ENCODE measurements around the gene NKX2-2.

Gene NKX2-2

DNA sequence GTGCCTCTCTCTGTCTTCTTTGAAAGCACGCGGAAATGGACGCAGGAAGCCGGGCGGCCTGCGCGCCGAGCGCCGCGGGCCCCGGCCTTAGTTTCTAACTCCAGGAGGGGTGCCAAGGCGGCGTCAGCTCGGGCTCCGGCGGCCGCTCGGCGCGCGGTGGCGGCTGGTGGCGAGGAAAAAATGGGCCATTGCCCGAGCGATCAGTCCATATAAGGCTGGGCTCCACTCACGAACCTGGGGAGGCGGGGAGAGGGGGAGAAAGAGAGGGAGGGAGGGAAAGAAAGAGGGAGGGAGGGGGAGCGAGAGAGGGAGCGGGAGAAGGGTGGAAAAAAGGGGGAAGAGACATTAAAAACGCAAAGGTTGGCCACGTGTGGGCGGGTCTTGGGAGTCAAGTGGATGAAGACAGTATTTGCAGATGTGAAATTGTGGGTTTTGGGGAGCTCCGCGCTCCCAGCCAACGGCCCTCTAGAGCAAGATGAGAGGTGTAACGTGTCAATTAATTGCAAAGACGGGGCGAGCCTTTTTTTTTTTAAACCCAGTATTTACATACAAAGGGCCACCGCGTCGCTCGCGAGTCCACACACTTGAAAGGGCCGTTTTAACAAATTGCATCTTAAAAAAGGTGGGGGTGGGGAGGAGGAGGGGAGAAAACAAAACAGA lies at the start of gene NKX2-2:
Gene NKX2-2, minus strand, starts transcription at position 184 of the 660 bp plus-strand sequence. CDS start 395 bp downstream, outside the sequence.
- no peak for DNase-seq (ENCODE audit: low read depth)

GRCh38 chr20:21562656-21563055 lies 48.8 kb upstream of the NKX2-2 start:
- DNase-seq (ENCODE audit: low read depth) = no peak

- DNase-seq (ENCODE audit: low read depth) = no peak
Measured at GRCh38 chr20:21559305-21559704, 45.4 kb upstream of the NKX2-2 start.

DNA sequence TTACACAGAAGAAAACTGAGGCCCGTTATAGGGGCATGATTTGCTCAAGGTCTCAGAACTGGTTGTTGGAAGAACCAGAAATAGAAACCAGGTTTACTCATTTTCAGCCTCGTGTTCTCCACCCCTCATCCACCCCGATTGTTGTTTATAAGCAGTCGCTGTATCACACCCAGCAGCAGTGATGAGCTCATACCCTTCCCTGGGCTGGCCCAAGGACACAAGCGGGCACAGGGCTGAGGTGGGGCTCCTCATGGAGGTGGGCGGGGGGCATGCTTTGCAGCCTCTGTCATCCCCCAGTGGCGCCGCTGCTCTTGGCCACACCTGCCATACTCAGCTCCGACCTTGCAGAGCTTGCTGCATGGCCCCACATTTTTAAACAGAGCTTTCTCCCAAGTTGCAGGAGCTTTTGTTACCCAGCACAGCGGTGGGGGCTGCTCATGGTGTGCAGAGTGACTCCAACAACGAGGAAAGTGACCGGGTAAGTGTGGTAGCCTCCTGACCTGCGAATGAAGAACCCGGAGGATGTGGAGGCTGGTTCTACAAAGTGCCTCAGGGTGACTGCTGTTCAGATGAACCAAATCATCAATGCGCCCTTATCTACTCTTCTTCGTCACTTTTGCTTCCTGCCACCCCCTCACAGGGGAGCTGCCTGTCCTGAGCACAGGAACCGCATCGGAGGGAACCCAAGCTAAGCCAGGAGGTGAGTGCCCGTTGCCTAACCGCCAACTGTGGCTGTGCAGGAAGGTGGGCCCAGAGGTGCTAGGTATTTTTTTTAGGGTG lies 43.6 kb upstream of the NKX2-2 start:
- no peak for DNase-seq (ENCODE audit: low read depth)

GRCh38 chr20:21556398-21556797 lies 42.5 kb upstream of the NKX2-2 start:
- no peak for DNase-seq (ENCODE audit: low read depth)

- no peak for DNase-seq (ENCODE audit: low read depth)
Measured at GRCh38 chr20:21555470-21556120, 41.7 kb upstream of the NKX2-2 start.

DNA sequence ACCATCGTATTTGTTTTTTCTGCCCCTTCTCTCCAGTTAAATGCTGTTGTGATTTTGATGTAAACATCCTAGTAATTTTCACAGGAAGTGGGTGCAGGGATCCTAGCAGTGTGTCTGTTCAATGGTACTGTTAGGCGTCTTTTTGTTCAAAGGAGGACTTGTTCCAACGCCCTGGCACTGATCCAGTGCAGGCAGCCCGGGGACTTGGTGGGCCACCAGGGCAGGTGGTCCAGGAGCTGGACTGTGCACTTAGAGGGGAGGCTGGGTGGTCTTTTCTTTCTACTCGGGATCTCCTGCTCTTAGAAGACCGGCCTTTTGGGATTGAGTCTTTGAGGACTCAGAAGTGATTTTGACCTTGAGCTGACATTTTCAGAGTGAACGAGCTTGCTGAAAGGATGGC lies 41.1 kb upstream of the NKX2-2 start:
- no peak for DNase-seq (ENCODE audit: low read depth)

GRCh38 chr20:21554376-21554890 lies 40.6 kb upstream of the NKX2-2 start:
- no peak for DNase-seq (ENCODE audit: low read depth)

DNA sequence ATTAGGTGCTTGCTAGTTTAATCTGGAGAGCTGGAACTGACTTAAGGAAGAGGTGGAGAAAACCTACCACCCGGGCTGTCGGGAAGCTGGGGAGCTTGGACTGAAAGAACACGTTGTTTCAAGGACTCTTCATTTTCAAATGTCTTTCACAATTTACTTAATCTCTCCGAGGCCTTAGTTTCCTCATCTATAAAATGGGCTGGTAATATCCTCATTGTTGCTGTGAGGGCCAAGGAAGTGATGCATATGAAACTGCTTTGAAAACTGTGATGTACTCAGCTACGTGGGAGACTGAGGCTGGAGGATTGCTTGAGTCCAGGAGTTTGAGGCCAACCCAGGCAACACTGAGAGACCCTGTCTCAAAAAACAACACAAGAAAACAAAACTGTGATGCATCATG lies 36.7 kb upstream of the NKX2-2 start:
- DNase-seq (ENCODE audit: low read depth) = no peak

GRCh38 chr20:21548390-21549035 lies 34.6 kb upstream of the NKX2-2 start:
- no peak for DNase-seq (ENCODE audit: low read depth)

DNA sequence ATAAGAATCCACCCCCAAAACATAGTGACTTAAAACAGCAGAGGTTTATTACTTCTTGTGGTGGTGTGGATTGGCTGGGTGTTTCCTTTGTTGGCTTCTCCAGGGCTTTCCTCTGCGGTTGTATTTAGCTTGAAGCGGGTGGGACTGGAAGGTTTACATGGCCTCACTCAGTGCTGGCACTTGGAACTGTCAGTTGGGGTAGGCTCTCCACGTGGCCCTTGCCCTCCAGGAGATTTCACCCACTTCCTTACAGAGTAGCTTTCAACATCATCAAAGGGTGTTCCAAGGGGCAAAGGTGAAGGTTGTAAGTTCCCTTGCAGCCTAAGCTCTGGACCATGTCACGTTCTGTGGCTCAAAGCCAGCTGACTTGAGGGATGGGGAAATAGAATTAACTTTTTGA lies 32.5 kb upstream of the NKX2-2 start:
- no peak for DNase-seq (ENCODE audit: low read depth)

GRCh38 chr20:21539512-21539911 lies 25.6 kb upstream of the NKX2-2 start:
- DNase-seq (ENCODE audit: low read depth) = no peak

DNA sequence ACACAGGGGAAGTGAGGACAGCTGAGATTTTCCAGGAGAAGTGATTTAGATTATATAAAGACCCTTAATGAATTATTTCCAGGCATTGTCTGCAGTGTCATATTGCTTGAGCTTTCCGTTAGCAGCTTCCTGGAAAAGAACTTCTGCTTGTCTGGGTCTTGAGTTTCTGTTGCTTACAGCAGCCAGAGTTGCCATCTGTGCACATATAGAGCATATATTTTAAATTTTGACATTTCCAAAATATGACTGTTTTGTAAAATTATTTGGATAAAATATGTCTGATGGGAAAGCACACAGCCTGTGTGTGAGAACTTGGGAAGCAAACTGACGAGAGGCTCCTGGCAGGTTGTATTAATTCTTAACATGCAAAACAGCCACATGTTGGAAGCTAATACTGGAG lies 21.0 kb upstream of the NKX2-2 start:
- no peak for DNase-seq (ENCODE audit: low read depth)

GRCh38 chr20:21534453-21534852 lies 20.6 kb upstream of the NKX2-2 start:
- DNase-seq (ENCODE audit: low read depth) = no peak

DNA sequence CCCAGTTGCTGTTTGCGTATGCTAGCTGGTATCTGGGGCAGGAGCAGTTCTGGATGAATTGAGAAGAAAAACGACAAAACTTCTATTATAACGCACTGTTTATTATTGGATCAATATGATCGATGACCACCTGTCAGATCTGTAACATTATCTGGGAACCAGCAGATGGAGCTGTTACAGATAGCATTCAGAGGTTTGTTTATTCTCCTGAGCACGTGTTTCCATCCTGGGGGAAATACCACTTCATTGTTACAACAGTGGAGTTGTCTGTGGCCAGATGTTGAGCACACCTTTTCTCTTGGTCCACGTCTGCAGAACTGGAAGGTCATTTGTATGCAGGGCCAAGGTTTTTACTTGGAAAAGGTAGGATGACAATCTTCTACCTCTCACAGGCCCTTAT lies 16.0 kb upstream of the NKX2-2 start:
- DNase-seq (ENCODE audit: low read depth) = no peak

DNA sequence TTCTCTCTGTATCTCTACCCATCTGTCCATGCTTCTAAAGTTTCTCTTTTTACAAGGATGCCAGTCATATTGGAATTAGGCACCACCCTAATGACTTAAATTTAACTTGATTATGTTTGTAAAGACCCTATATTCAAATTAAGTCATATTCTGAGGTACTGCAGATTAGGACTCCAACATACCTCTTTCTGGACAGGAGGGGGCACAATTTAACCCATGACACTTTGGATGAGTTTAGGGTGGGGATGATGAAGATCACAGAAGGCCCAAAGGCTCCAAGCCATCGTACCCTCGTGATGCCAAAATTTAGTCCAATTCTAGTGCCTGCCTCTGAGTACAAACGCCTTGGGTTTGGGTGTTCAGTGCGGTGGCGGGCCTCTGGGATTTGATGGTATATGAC lies 15.0 kb upstream of the NKX2-2 start:
- DNase-seq (ENCODE audit: low read depth) = no peak

GRCh38 chr20:21527908-21528307 lies 14.0 kb upstream of the NKX2-2 start:
- no peak for DNase-seq (ENCODE audit: low read depth)

GRCh38 chr20:21526776-21527175 lies 12.9 kb upstream of the NKX2-2 start:
- DNase-seq (ENCODE audit: low read depth) = no peak

DNA sequence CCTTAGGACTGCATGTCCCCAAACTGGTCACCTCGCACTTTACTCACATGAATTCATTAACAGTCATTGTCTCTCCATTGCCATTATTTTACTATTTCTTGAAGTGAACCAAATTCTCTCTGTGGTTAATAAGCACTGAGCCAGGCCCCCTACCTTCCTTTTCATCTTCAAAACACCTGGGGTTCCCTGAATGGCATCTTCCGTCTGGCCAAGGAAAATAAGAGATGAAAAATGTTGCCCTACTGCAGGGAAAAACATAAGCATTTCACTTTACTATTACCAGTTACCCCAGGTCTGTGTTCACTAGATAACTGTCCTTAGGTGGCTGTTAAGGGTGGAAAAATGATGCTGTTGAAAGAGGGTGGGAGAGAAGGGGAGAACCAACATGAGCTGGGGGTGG lies 10.0 kb upstream of the NKX2-2 start:
- no peak for DNase-seq (ENCODE audit: low read depth)

GRCh38 chr20:21523281-21523868 lies 9.5 kb upstream of the NKX2-2 start:
- no peak for DNase-seq (ENCODE audit: low read depth)

DNA sequence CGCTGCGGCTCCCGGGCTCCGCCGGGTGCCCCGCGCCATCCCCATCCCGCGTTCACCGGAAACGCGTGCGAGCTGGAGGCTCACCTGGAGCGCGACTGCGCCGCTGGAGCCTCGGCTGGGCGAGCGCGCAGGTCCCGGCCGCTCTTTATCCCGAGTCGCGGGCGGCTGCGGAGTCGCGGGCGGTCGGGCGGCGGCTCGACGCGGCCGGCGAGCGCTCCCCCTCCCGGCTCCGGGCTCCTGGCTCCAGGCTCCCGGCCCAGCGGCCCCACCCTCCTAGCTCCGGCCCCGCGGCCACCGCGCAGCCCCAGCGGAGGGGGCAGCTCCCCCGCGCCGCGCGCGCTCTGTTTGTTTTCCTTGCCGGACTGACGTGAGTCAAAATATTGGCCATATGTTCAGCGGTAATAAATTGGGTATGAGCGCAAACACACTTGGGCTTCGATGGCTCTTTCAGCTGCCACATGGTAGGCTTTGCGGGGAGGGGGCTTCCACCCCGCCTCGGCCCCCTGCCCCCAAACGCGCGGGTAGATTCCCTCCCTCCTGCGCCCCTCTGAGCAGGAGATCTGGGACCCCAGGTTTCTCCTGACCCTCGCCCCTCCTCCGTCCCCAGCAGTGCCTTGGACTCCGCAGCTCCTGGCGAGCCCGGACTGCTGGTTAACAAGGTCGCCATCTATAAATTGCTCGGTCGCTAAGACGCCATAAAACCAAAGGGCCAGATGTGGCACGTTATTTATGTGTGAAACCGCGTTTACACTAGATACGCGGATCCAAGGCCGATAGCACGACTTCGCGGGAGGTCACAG lies 8.8 kb upstream of the NKX2-2 start:
- no peak for DNase-seq (ENCODE audit: low read depth)

All from fibroblast of the conjunctiva (primary cell).